ENCODE results near the gene RPS6KA4.
A peak's percentile ranks its signal among the peaks of the same experiment; 100 is the strongest.

The RPS6KA4 gene

GRCh38 chr11:64344787-64345186, 14.2 kb upstream of the RPS6KA4 start:
- DNase-seq = peak in 1 of 10 donors; percentile 63
- intact Hi-C loops (cut with DNase I) = no loop called here

GRCh38 chr11:64347193-64347867, 11.6 kb upstream of the RPS6KA4 start:
- intact Hi-C loops (cut with DNase I) = no loop called here
- DNase-seq = no peak

GRCh38 chr11:64348383-64349024, 10.5 kb upstream of the RPS6KA4 start:
- no peak for DNase-seq
- intact Hi-C loops (cut with DNase I) = no loop called here

GRCh38 chr11:64349025-64349387, 10.0 kb upstream of the RPS6KA4 start:
- no peak for DNase-seq
- intact Hi-C loops (cut with DNase I) = no loop called here

GRCh38 chr11:64349404-64349803, 9.6 kb upstream of the RPS6KA4 start:
- intact Hi-C loops (cut with DNase I) = no loop called here
- no peak for DNase-seq

GRCh38 chr11:64351136-64351631, 7.8 kb upstream of the RPS6KA4 start:
- intact Hi-C loops (cut with DNase I) = no loop called here
- DNase-seq = peak in 1 of 10 donors; percentile 64

GRCh38 chr11:64352099-64352994, 6.6 kb upstream of the RPS6KA4 start:
- intact Hi-C loops (cut with DNase I) = no loop called here
- DNase-seq = no peak

GRCh38 chr11:64352995-64353714, 5.8 kb upstream of the RPS6KA4 start:
- DNase-seq = no peak
- intact Hi-C loops (cut with DNase I) = no loop called here

- intact Hi-C loops (cut with DNase I) = no loop called here
- no peak for DNase-seq
Observed at GRCh38 chr11:64353715-64354506, 5.1 kb upstream of the RPS6KA4 start.

GRCh38 chr11:64355078-64355940, 3.7 kb upstream of the RPS6KA4 start:
- peak in 9 of 10 donors; percentile 55 to 95 (median 74) for DNase-seq
- intact Hi-C loops (cut with DNase I) = loop anchor here (5.0 kb wide), 1 partner anchor 38 kb away; the partner anchor contains the start of genes PRDX5 and TRMT112

- peak in 2 of 10 donors; percentile 71 for DNase-seq
- intact Hi-C loops (cut with DNase I) = loop anchor here (5.0 kb wide), 1 partner anchor 39 kb away; the partner anchor contains the start of genes PRDX5 and TRMT112
Observed at GRCh38 chr11:64356498-64357411, 2.2 kb upstream of the RPS6KA4 start.

GRCh38 chr11:64357446-64357845, 1.5 kb upstream of the RPS6KA4 start:
- peak in 1 of 10 donors; percentile 77 for DNase-seq
- intact Hi-C loops (cut with DNase I) = loop anchor here (5.0 kb wide), 1 partner anchor 40 kb away; the partner anchor contains the start of genes PRDX5 and TRMT112

GRCh38 chr11:64357904-64358535, 942 bp upstream of the RPS6KA4 start:
- intact Hi-C loops (cut with DNase I) = loop anchor here (5.0 kb wide), 1 partner anchor 41 kb away; the partner anchor contains the start of genes PRDX5 and TRMT112
- peak in 1 of 10 donors; percentile 72 for DNase-seq

GRCh38 chr11:64358536-64358906, 441 bp upstream of the RPS6KA4 start:
- DNase-seq = peak in 1 of 10 donors; percentile 79
- intact Hi-C loops (cut with DNase I) = loop anchor here (5.0 kb wide), 1 partner anchor 41 kb away; the partner anchor contains the start of genes PRDX5 and TRMT112

GRCh38 chr11:64359712-64360445, 917 bp downstream of the RPS6KA4 start:
- intact Hi-C loops (cut with DNase I) = loop anchor here (5.0 kb wide), 1 partner anchor 43 kb away; the partner anchor contains the start of genes PRDX5 and TRMT112
- DNase-seq = peak in 8 of 10 donors; percentile 39 to 93 (median 62)

- intact Hi-C loops (cut with DNase I) = no loop called here
- no peak for DNase-seq
Observed at GRCh38 chr11:64360448-64360921, 1.5 kb downstream of the RPS6KA4 start.

Data from posterior cingulate gyrus (tissue), 11 donors.